Thyroid gland (tissue), 4 donors: ENCODE results near the gene MAD1L1. TPM values are rescaled to one million over a fixed set of nuclear protein-coding genes. Genes with fewer than 3 reads are reported as not detected.
A peak's percentile ranks its signal among the peaks of the same experiment; 100 is the strongest.
"Not testable (repeated sequence)": the region's sequence is repeated elsewhere in the genome, so short reads cannot be mapped to it uniquely, and the experiment has no call there.

Experiments
- DNase-seq, 2 donors: peaks; one replicate each; pipeline ENCODE4 v3.0.0-alpha.2; 2019
- H3K27ac ChIP-seq, 3 donors: fragments of 200-600 bp; sonication (generic); 1 replicate in 2 of 3; 2 replicates in 1 of 3; pipeline ENCODE4 v1.5.1; 2016 to 2019; ENCODE audit warnings: mild to moderate bottlenecking in 1 of 3, moderate library complexity in 1 of 3
- H3K27me3 ChIP-seq: fragments of 200-600 bp; sonication (generic); one replicate; pipeline ENCODE4 v1.5.1; 2019
- H3K36me3 ChIP-seq, 2 donors: fragments of 200-600 bp; sonication (generic); one replicate each; pipeline ENCODE4 v1.5.1; 2016 to 2019
- H3K4me1 ChIP-seq, 2 donors: fragments of 200-600 bp; sonication (generic); one replicate each; pipeline ENCODE4 v1.5.1; 2017 to 2019
- H3K4me3 ChIP-seq, 3 donors: fragments of 200-600 bp; sonication (generic); replicated peaks in 1 of 3; 1 replicate in 2 of 3; 2 replicates in 1 of 3; pipeline ENCODE4 v1.5.1; 2016; ENCODE audit warnings: mild to moderate bottlenecking in 1 of 3
- H3K9me3 ChIP-seq: fragments of 200-600 bp; sonication (generic); one replicate; pipeline ENCODE4 v1.5.1; 2017
- CTCF ChIP-seq, 6 experiments: fragments of 200-600 bp in 3 of 6; fragments of 450-650 bp in 3 of 6; sonication (generic) in 3 of 6; IDR thresholded peaks; one replicate each; pipeline ENCODE4 v1.5.1; 2016 to 2019; ENCODE audit warnings: antibody characterized with exemption in 6 of 6, mild to moderate bottlenecking in 2 of 6, inconsistent platforms in 1 of 6, moderate library complexity in 1 of 6
- POLR2A ChIP-seq, 2 donors: fragments of 450-650 bp; IDR thresholded peaks; one replicate each; pipeline ENCODE4 v1.6.1; 2017; ENCODE audit warnings: antibody characterized with exemption in 2 of 2, mild to moderate bottlenecking in 2 of 2, moderate library complexity in 1 of 2
- WGBS, 2 donors: methylation state at CpG; one replicate each; pipeline ENCODE4 v1.1.5; 2017; 5-methylcytosine and 5-hydroxymethylcytosine counted together
- intact Hi-C: fragments of 100-400 bp; cut with DNase I; formaldehyde crosslinking; loops from one replicate; pipeline ENCODE4 v1.15.1; 2023
- total RNA-seq, 4 donors: library from RNA; depleted of rRNA; stranded (reverse); fragments of >200 nt; gene quantifications; one replicate each; pipeline ENCODE4 v1.2.3, GENCODE V29; 2016

Gene MAD1L1
- total RNA-seq, 4 donors from 2014 or later = 27.4 to 38.6 (median 33.9) TPM

GRCh38 chr7:1875392-1876199, 357.1 kb downstream of the MAD1L1 start:
- H3K4me3 ChIP-seq, intact Hi-C loops, H3K9me3 ChIP-seq, H3K36me3 ChIP-seq, H3K27me3 ChIP-seq, H3K27ac ChIP-seq, DNase-seq: not testable (repeated sequence)
- WGBS, 2 donors = 57 to 64% methylated on average over 20 to 29 of the region's 29 CpGs
- peak in 2 of 6 experiments; percentile 18 to 27 for TF ChIP-seq CTCF (IDR thresholded peaks at IDR 0.05)
- peaks cover 0 to 16% of the 10 kb centered on the region in 2 donors for H3K4me1 ChIP-seq

- DNase-seq, intact Hi-C loops, H3K4me3 ChIP-seq, H3K27me3 ChIP-seq, H3K36me3 ChIP-seq, H3K9me3 ChIP-seq, H3K27ac ChIP-seq: not testable (repeated sequence)
- 79 to 82% methylated on average over 11 to 13 of the region's 21 CpGs for WGBS, 2 donors
- H3K4me1 ChIP-seq = peaks cover 0 to 16% of the 10 kb centered on the region in 2 donors
Measured at GRCh38 chr7:1874590-1875391, 358.0 kb downstream of the MAD1L1 start.

GRCh38 chr7:1873857-1874589, 358.7 kb downstream of the MAD1L1 start:
- H3K27ac ChIP-seq = no peak overlapping the region
- H3K4me3 ChIP-seq = no peak overlapping the region
- intact Hi-C loops = no loop called here
- TF ChIP-seq POLR2A (IDR thresholded peaks at IDR 0.05) (no peak), CTCF (IDR thresholded peaks at IDR 0.05) (no peak)
- WGBS, 2 donors = 93 to 96% methylated on average over 27 to 28 of the region's 38 CpGs
- H3K9me3 ChIP-seq = no peaks in the 10 kb centered on the region
- no peaks in the 10 kb centered on the region for H3K36me3 ChIP-seq
- H3K4me1 ChIP-seq = peaks cover 0 to 16% of the 10 kb centered on the region in 2 donors
- no peak for DNase-seq
- H3K27me3 ChIP-seq = no peaks in the 10 kb centered on the region

- H3K4me1 ChIP-seq = peaks cover 0 to 16% of the 10 kb centered on the region in 2 donors
- no peaks in the 10 kb centered on the region for H3K9me3 ChIP-seq
- WGBS, 2 donors = 95 to 96% methylated on average over 7 to 13 of the region's 13 CpGs
- H3K27me3 ChIP-seq = no peaks in the 10 kb centered on the region
- TF ChIP-seq CTCF (IDR thresholded peaks at IDR 0.05) = no peak
- TF ChIP-seq POLR2A (IDR thresholded peaks at IDR 0.05) = no peak
- intact Hi-C loops = no loop called here
- H3K27ac ChIP-seq = no peak overlapping the region
- H3K36me3 ChIP-seq = no peaks in the 10 kb centered on the region
- no peak for DNase-seq
- H3K4me3 ChIP-seq = no peak overlapping the region
Measured at GRCh38 chr7:1873421-1873820, 359.3 kb downstream of the MAD1L1 start.

- no peak for TF ChIP-seq CTCF (IDR thresholded peaks at IDR 0.05)
- no peak for TF ChIP-seq POLR2A (IDR thresholded peaks at IDR 0.05)
- Histone ChIP-seq H3K9me3 (no peaks in the 10 kb centered on the region), H3K36me3 (no peaks in the 10 kb centered on the region), H3K27me3 (no peaks in the 10 kb centered on the region), H3K27ac (no peak overlapping the region), H3K4me3 (no peak overlapping the region), H3K4me1 (peaks cover 0 to 16% of the 10 kb centered on the region in 2 donors)
- 79 to 89% methylated on average over 6 to 11 of the region's 12 CpGs for WGBS, 2 donors
- intact Hi-C loops = no loop called here
- no peak for DNase-seq
Measured at GRCh38 chr7:1873070-1873405, 359.7 kb downstream of the MAD1L1 start.
